Measurements from ENCODE around the gene MROH2A. TPM values are rescaled to one million over a fixed set of nuclear protein-coding genes. Genes with fewer than 3 reads are reported as not detected.

MROH2A gene
- total RNA-seq, 1 donor from 2014 or later: not detected

GRCh38 chr2:233819884-233820773, 42.0 kb downstream of the MROH2A start:
- no peak for DNase-seq (ENCODE audit: low read depth in 2 of 2)

- DNase-seq (ENCODE audit: low read depth in 2 of 2): no peak
Measured at GRCh38 chr2:233820774-233821105, 42.6 kb downstream of the MROH2A start.

GRCh38 chr2:233821196-233821595, 43.1 kb downstream of the MROH2A start:
- no peak for DNase-seq (ENCODE audit: low read depth in 2 of 2)

GRCh38 chr2:233821709-233822100, 43.6 kb downstream of the MROH2A start:
- DNase-seq (ENCODE audit: low read depth in 2 of 2): no peak

GRCh38 chr2:233822101-233822771, 44.1 kb downstream of the MROH2A start:
- no peak for DNase-seq (ENCODE audit: low read depth in 2 of 2)

- DNase-seq (ENCODE audit: low read depth in 2 of 2): no peak
Measured at GRCh38 chr2:233822781-233823730, 44.9 kb downstream of the MROH2A start.

- no peak for DNase-seq (ENCODE audit: low read depth in 2 of 2)
Measured at GRCh38 chr2:233823731-233824121, 45.6 kb downstream of the MROH2A start.

GRCh38 chr2:233824373-233824772, 46.2 kb downstream of the MROH2A start:
- DNase-seq (ENCODE audit: low read depth in 2 of 2): no peak

- DNase-seq (ENCODE audit: low read depth in 2 of 2): no peak
Measured at GRCh38 chr2:233828546-233829192, 50.5 kb downstream of the MROH2A start.

GRCh38 chr2:233829193-233830110, 51.3 kb downstream of the MROH2A start:
- no peak for DNase-seq (ENCODE audit: low read depth in 2 of 2)

GRCh38 chr2:233830111-233830802, 52.1 kb downstream of the MROH2A start:
- no peak for DNase-seq (ENCODE audit: low read depth in 2 of 2)

- no peak for DNase-seq (ENCODE audit: low read depth in 2 of 2)
Measured at GRCh38 chr2:233831011-233831721, 53.0 kb downstream of the MROH2A start.

- DNase-seq (ENCODE audit: low read depth in 2 of 2): no peak
Measured at GRCh38 chr2:233831861-233832260, 53.7 kb downstream of the MROH2A start.

- no peak for DNase-seq (ENCODE audit: low read depth in 2 of 2)
Measured at GRCh38 chr2:233832414-233832813, 54.3 kb downstream of the MROH2A start.

- DNase-seq (ENCODE audit: low read depth in 2 of 2): peak in 1 of 2 donors; percentile 46
Measured at GRCh38 chr2:233832869-233833311, 54.8 kb downstream of the MROH2A start.

- DNase-seq (ENCODE audit: low read depth in 2 of 2): no peak
Measured at GRCh38 chr2:233833345-233833744, 55.2 kb downstream of the MROH2A start.

GRCh38 chr2:233835230-233836186, 57.4 kb downstream of the MROH2A start:
- no peak for DNase-seq (ENCODE audit: low read depth in 2 of 2)

GRCh38 chr2:233836359-233836758, 58.2 kb downstream of the MROH2A start:
- no peak for DNase-seq (ENCODE audit: low read depth in 2 of 2)

All from dermis microvascular lymphatic vessel endothelial cell (primary cell).